ENCODE data around the gene FMNL1.

Gene FMNL1

GRCh38 chr17:45266372-45266926, 44.8 kb downstream of the FMNL1 start:
- DNase-seq (ENCODE audit: low read depth) = no peak
- TF ChIP-seq, protein P1, sequence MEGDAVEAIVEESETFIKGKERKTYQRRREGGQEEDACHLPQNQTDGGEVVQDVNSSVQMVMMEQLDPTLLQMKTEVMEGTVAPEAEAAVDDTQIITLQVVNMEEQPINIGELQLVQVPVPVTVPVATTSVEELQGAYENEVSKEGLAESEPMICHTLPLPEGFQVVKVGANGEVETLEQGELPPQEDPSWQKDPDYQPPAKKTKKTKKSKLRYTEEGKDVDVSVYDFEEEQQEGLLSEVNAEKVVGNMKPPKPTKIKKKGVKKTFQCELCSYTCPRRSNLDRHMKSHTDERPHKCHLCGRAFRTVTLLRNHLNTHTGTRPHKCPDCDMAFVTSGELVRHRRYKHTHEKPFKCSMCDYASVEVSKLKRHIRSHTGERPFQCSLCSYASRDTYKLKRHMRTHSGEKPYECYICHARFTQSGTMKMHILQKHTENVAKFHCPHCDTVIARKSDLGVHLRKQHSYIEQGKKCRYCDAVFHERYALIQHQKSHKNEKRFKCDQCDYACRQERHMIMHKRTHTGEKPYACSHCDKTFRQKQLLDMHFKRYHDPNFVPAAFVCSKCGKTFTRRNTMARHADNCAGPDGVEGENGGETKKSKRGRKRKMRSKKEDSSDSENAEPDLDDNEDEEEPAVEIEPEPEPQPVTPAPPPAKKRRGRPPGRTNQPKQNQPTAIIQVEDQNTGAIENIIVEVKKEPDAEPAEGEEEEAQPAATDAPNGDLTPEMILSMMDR (conservative IDR thresholded peaks at IDR 0.05; ENCODE audit: low read length) = no peak
- H3K4me3 ChIP-seq (ENCODE audit: low read length) = no peak overlapping the region

DNA sequence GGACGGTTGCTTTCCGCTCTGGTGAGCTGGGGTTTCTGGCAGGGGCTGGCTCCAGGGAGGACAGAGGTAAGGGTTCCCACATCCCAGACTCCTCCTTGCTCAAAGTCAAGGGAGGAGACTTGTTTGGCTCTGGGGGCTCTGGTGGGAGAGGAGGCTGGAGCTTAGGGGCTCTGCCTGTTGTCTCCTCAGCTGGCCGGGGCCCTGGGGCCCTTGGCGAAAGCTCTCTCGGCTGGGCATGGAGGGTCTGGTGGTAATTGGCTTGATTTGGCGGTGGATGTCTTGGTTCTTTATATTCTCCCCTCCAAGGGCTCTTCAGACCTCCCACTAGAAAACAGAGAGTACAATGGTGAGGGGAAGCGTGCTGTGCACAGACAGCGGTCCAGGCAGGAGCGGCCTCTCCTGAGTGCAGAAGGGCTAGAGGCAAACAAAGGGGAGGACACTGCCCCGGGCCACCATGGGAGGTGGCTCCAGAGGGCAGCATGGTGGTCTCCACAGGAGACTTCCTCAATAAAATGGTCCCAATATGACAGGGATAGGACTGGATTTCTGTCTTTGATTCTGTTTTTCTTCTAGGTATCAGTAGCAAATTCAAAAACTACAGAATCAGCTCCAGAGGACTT, 45.9 kb downstream of the FMNL1 start:
- TF ChIP-seq, protein P1 (conservative IDR thresholded peaks at IDR 0.05; ENCODE audit: low read length) = no peak
- DNase-seq (ENCODE audit: low read depth) = no peak
- no peak overlapping the region for H3K4me3 ChIP-seq (ENCODE audit: low read length)

GRCh38 chr17:45269912-45270311, 48.2 kb downstream of the FMNL1 start:
- no peak overlapping the region for H3K4me3 ChIP-seq (ENCODE audit: low read length)
- no peak for DNase-seq (ENCODE audit: low read depth)
- TF ChIP-seq, protein P1 (conservative IDR thresholded peaks at IDR 0.05; ENCODE audit: low read length) = no peak

- TF ChIP-seq, protein P1 (conservative IDR thresholded peaks at IDR 0.05; ENCODE audit: low read length) = peak; percentile 48
- H3K4me3 ChIP-seq (ENCODE audit: low read length) = no peak overlapping the region
- no peak for DNase-seq (ENCODE audit: low read depth)
These were observed 49.2 kb downstream of the FMNL1 start for GRCh38 chr17:45270828-45271418.

DNA sequence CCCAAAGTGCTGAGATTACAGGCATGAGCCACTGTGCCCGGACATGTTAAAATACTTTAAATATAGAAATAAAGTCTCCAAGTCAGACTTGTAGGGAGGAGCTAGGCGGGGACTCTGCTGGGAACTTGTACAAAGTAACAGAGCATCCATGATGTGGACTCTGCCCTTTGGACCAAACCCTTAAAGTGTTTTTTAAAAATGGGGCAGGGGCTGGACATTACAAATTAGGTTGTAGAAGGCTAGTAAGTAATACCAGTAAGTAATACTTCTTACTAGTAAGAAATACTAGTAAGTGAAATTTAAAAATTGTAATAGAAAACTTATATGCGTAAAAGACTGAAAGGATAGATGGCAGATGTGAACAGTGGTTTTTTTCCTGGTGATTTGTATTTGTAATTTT, 49.9 kb downstream of the FMNL1 start:
- DNase-seq (ENCODE audit: low read depth) = no peak
- no peak overlapping the region for H3K4me3 ChIP-seq (ENCODE audit: low read length)
- TF ChIP-seq, protein P1 (conservative IDR thresholded peaks at IDR 0.05; ENCODE audit: low read length) = no peak

- no peak overlapping the region for H3K4me3 ChIP-seq (ENCODE audit: low read length)
- DNase-seq (ENCODE audit: low read depth) = no peak
- TF ChIP-seq, protein P1 (conservative IDR thresholded peaks at IDR 0.05; ENCODE audit: low read length) = no peak
These were observed 51.9 kb downstream of the FMNL1 start for GRCh38 chr17:45273551-45273957.

GRCh38 chr17:45274033-45274432, 52.3 kb downstream of the FMNL1 start:
- H3K4me3 ChIP-seq (ENCODE audit: low read length) = no peak overlapping the region
- DNase-seq (ENCODE audit: low read depth) = no peak
- TF ChIP-seq, protein P1 (conservative IDR thresholded peaks at IDR 0.05; ENCODE audit: low read length) = no peak
